ENCODE measurements around the gene RNF157. TPM values are rescaled to one million over a fixed set of nuclear protein-coding genes. Genes with fewer than 3 reads are reported as not detected.

The RNF157 gene
- total RNA-seq, 1 donor from 2014 or later: 0.99 TPM

- no peaks in the 10 kb centered on the region for H3K4me1 Mint-ChIP-seq (ENCODE audit: unreplicated experiment)
- H3K9me3 Mint-ChIP-seq (ENCODE audit: unreplicated experiment): no peaks in the 10 kb centered on the region
- no peak for TF ChIP-seq CTCF (IDR thresholded peaks at IDR 0.05)
- H3K27me3 Mint-ChIP-seq (ENCODE audit: unreplicated experiment): peaks cover 9% of the 10 kb centered on the region
- no peaks in the 10 kb centered on the region for H3K36me3 Mint-ChIP-seq (ENCODE audit: unreplicated experiment)
- DNase-seq (ENCODE audit: extremely low spot score, unreplicated experiment): no peak
- H3K4me3 Mint-ChIP-seq (ENCODE audit: unreplicated experiment): no peak overlapping the region
- no peak overlapping the region for H3K27ac Mint-ChIP-seq (ENCODE audit: unreplicated experiment)
These were observed 125.0 kb downstream of the RNF157 start for GRCh38 chr17:76115138-76115754.

GRCh38 chr17:76111956-76112355 is 128.3 kb downstream of the RNF157 start:
- no peak for TF ChIP-seq CTCF (IDR thresholded peaks at IDR 0.05)
- H3K4me3 Mint-ChIP-seq (ENCODE audit: unreplicated experiment): no peak overlapping the region
- H3K27me3 Mint-ChIP-seq (ENCODE audit: unreplicated experiment): peaks cover 3% of the 10 kb centered on the region
- no peak overlapping the region for H3K27ac Mint-ChIP-seq (ENCODE audit: unreplicated experiment)
- no peak for DNase-seq (ENCODE audit: extremely low spot score, unreplicated experiment)
- H3K36me3 Mint-ChIP-seq (ENCODE audit: unreplicated experiment): no peaks in the 10 kb centered on the region
- H3K9me3 Mint-ChIP-seq (ENCODE audit: unreplicated experiment): no peaks in the 10 kb centered on the region
- H3K4me1 Mint-ChIP-seq (ENCODE audit: unreplicated experiment): no peaks in the 10 kb centered on the region

GRCh38 chr17:76107509-76107908 is 132.8 kb downstream of the RNF157 start:
- Mint-ChIP-seq H3K4me1 (ENCODE audit: unreplicated experiment) (peaks cover 8% of the 10 kb centered on the region), H3K9me3 (ENCODE audit: unreplicated experiment) (no peaks in the 10 kb centered on the region), H3K4me3 (ENCODE audit: unreplicated experiment) (no peak overlapping the region), H3K27me3 (ENCODE audit: unreplicated experiment) (peaks cover 3% of the 10 kb centered on the region), H3K36me3 (ENCODE audit: unreplicated experiment) (no peaks in the 10 kb centered on the region), H3K27ac (ENCODE audit: unreplicated experiment) (no peak overlapping the region)
- DNase-seq (ENCODE audit: extremely low spot score, unreplicated experiment): no peak
- TF ChIP-seq CTCF (IDR thresholded peaks at IDR 0.05): peak; percentile 34

DNA sequence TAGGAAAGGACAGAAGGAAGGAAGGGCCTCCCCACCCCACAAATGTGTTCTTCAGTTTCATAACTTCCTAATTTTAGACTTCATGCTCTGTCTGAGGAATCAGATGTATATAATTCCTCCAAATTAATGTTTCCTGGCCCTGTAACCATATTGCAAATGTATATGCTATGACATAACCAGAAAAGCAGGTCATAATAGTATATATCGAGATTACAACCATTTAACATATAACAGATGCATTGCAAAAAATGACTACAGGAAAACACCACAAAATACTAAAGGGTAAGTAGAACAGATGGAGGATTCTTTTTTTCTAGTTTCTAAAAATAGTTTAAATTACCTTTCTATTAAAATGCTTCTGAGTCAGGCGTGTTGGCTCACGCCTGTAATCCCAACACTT is 133.6 kb downstream of the RNF157 start:
- no peak for TF ChIP-seq CTCF (IDR thresholded peaks at IDR 0.05)
- DNase-seq (ENCODE audit: extremely low spot score, unreplicated experiment): no peak
- no peak overlapping the region for H3K4me3 Mint-ChIP-seq (ENCODE audit: unreplicated experiment)
- peaks cover 3% of the 10 kb centered on the region for H3K27me3 Mint-ChIP-seq (ENCODE audit: unreplicated experiment)
- H3K4me1 Mint-ChIP-seq (ENCODE audit: unreplicated experiment): peaks cover 12% of the 10 kb centered on the region
- H3K27ac Mint-ChIP-seq (ENCODE audit: unreplicated experiment): no peak overlapping the region
- H3K9me3 Mint-ChIP-seq (ENCODE audit: unreplicated experiment): no peaks in the 10 kb centered on the region
- peaks cover 3% of the 10 kb centered on the region for H3K36me3 Mint-ChIP-seq (ENCODE audit: unreplicated experiment)

GRCh38 chr17:76104896-76105231 is 135.4 kb downstream of the RNF157 start:
- peak overlapping the region; percentile 98 for H3K4me3 Mint-ChIP-seq (ENCODE audit: unreplicated experiment)
- peaks cover 9% of the 10 kb centered on the region for H3K36me3 Mint-ChIP-seq (ENCODE audit: unreplicated experiment)
- no peak for DNase-seq (ENCODE audit: extremely low spot score, unreplicated experiment)
- no peaks in the 10 kb centered on the region for H3K27me3 Mint-ChIP-seq (ENCODE audit: unreplicated experiment)
- no peak for TF ChIP-seq CTCF (IDR thresholded peaks at IDR 0.05)
- no peaks in the 10 kb centered on the region for H3K9me3 Mint-ChIP-seq (ENCODE audit: unreplicated experiment)
- H3K27ac Mint-ChIP-seq (ENCODE audit: unreplicated experiment): no peak overlapping the region
- H3K4me1 Mint-ChIP-seq (ENCODE audit: unreplicated experiment): peaks cover 12% of the 10 kb centered on the region

Data from osteocyte (in vitro differentiated cells).